SU-DHL-6 (cell line): ENCODE results near the gene SMOC1.

Experiments
- CTCF ChIP-seq: fragments of 200-600 bp; sonication (generic); IDR thresholded peaks from one replicate; pipeline ENCODE4 v1.5.1; 2017; ENCODE audit warnings: antibody characterized with exemption, mild to moderate bottlenecking, low read length, moderate library complexity; ENCODE audit not compliant: insufficient read depth, poor library complexity, severe bottlenecking
- EZH2phosphoT487 ChIP-seq: fragments of 200-600 bp; sonication (generic), shearing (Covaris generic); conservative IDR thresholded peaks from 2 replicates; pipeline ENCODE4 v1.6.1; 2018; ENCODE audit warnings: mild to moderate bottlenecking, antibody characterized with exemption, low read length, moderate library complexity, mixed read lengths

DNA sequence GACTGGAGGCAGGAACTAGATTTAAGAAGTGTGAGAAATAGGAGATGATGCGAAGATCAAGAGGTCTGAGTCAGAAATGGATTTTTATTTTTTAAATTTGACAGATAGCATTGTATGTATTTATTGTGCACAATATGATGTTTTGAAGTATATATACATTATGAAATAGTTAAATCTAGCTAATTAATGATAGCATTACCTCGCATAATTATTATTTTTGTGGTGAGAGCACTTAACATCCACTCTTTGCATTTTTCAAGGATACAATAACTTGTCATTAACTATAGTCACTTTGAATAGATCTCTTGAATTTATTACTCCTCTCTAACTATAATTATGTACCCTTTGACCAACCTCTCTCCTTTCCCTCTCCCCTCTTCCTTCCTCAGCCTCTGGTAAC, 3.7 kb downstream of the SMOC1 start:
- TF ChIP-seq CTCF (no peak), EZH2phosphoT487 (no peak)
